ENCODE measurements around the gene FAM135A. TPM values are rescaled to one million over a fixed set of nuclear protein-coding genes. Genes with fewer than 3 reads are reported as not detected.
"Not testable (repeated sequence)": the region's sequence is repeated elsewhere in the genome, so short reads cannot be mapped to it uniquely, and the experiment has no call there.

FAM135A gene
- total RNA-seq, 1 experiment from 2014 or later, result 7.9 TPM

GRCh38 chr6:70396163-70396562 lies 17.1 kb upstream of the FAM135A start:
- no peak for DNase-seq (ENCODE audit: low read depth)

- peak; percentile 12 for DNase-seq (ENCODE audit: low read depth)
These were observed 16.2 kb upstream of the FAM135A start for GRCh38 chr6:70396796-70397729.

GRCh38 chr6:70398783-70399728 lies 14.3 kb upstream of the FAM135A start:
- DNase-seq (ENCODE audit: low read depth), result peak; percentile 77

GRCh38 chr6:70404658-70405057 lies 8.7 kb upstream of the FAM135A start:
- DNase-seq (ENCODE audit: low read depth), result no peak

GRCh38 chr6:70409216-70409615 lies 4.1 kb upstream of the FAM135A start:
- no peak for DNase-seq (ENCODE audit: low read depth)

- no peak for DNase-seq (ENCODE audit: low read depth)
These were observed 1.6 kb upstream of the FAM135A start for GRCh38 chr6:70411542-70412251.

GRCh38 chr6:70412252-70413113 lies 825 bp upstream of the FAM135A start:
- DNase-seq (ENCODE audit: low read depth), result no peak

- peak; percentile 6 for DNase-seq (ENCODE audit: low read depth)
These were observed 735 bp downstream of the FAM135A start for GRCh38 chr6:70413992-70414494.

- no peak for DNase-seq (ENCODE audit: low read depth)
These were observed 1.5 kb downstream of the FAM135A start for GRCh38 chr6:70414813-70415212.

GRCh38 chr6:70415247-70415646 lies 1.9 kb downstream of the FAM135A start:
- DNase-seq (ENCODE audit: low read depth), result no peak

GRCh38 chr6:70415660-70416059 lies 2.4 kb downstream of the FAM135A start:
- no peak for DNase-seq (ENCODE audit: low read depth)

GRCh38 chr6:70421509-70421908 lies 8.2 kb downstream of the FAM135A start:
- no peak for DNase-seq (ENCODE audit: low read depth)

- no peak for DNase-seq (ENCODE audit: low read depth)
These were observed 10.2 kb downstream of the FAM135A start for GRCh38 chr6:70423189-70424134.

GRCh38 chr6:70424291-70424690 lies 11.0 kb downstream of the FAM135A start:
- no peak for DNase-seq (ENCODE audit: low read depth)

GRCh38 chr6:70436320-70436719 lies 23.0 kb downstream of the FAM135A start:
- no peak for DNase-seq (ENCODE audit: low read depth)

GRCh38 chr6:70445001-70445400 lies 31.7 kb downstream of the FAM135A start:
- no peak for DNase-seq (ENCODE audit: low read depth)

- not testable (repeated sequence) for DNase-seq (ENCODE audit: low read depth)
These were observed 34.2 kb downstream of the FAM135A start for GRCh38 chr6:70447343-70448070.

GRCh38 chr6:70453899-70454298 lies 40.6 kb downstream of the FAM135A start:
- DNase-seq (ENCODE audit: low read depth), result peak; percentile 76
